HCT116 (cell line): ENCODE measurements around the gene ZSWIM4.

Experiments
- CTCF ChIP-seq, 3 experiments: fragments of 200-600 bp in 1 of 3; sonication (generic) in 1 of 3; IDR thresholded peaks in 2 of 3; conservative IDR thresholded peaks in 1 of 3; 2 replicates each; pipeline ENCODE4 v1.5.1; 2012 to 2017; ENCODE audit warnings: low read depth in 2 of 3, low read length in 2 of 3, antibody characterized with exemption in 1 of 3, borderline replicate concordance in 1 of 3, control low read depth in 1 of 3, mild to moderate bottlenecking in 1 of 3, mixed read lengths in 1 of 3, mixed run types in 1 of 3, moderate library complexity in 1 of 3; ENCODE audit not compliant: insufficient read depth in 1 of 3
- EZH2 ChIP-seq: fragments of 200-600 bp; sonication (generic); IDR thresholded peaks from 2 replicates; pipeline ENCODE4 v1.6.1; 2017; ENCODE audit warnings: antibody characterized with exemption, mixed run types
- EZH2phosphoT487 ChIP-seq: fragments of 200-600 bp; IDR thresholded peaks from 2 replicates; pipeline ENCODE4 v1.6.1; 2018; ENCODE audit warnings: antibody characterized with exemption, borderline replicate concordance
- FOSL1 ChIP-seq: IDR thresholded peaks from 2 replicates; pipeline ENCODE4 v1.6.1; 2012; ENCODE audit warnings: low read depth
- POLR2A ChIP-seq: IDR thresholded peaks from 2 replicates; pipeline ENCODE4 v1.7.0; 2011; ENCODE audit warnings: borderline replicate concordance; ENCODE audit not compliant: insufficient read depth, insufficient read length; ENCODE audit errors: extremely low read depth
- POLR2AphosphoS5 ChIP-seq: IDR thresholded peaks from 2 replicates; pipeline ENCODE4 v1.6.1; 2011; ENCODE audit warnings: mild to moderate bottlenecking, low read depth, low read length, moderate library complexity
- REST ChIP-seq: IDR thresholded peaks from 2 replicates; pipeline ENCODE4 v1.6.1; 2012; ENCODE audit warnings: low read depth
- SIN3A ChIP-seq: IDR thresholded peaks from 2 replicates; pipeline ENCODE4 v1.6.1; 2012; ENCODE audit warnings: low read depth
- SRF ChIP-seq: IDR thresholded peaks from 2 replicates; pipeline ENCODE4 v1.6.1; 2012; ENCODE audit warnings: low read depth
- YY1 ChIP-seq: IDR thresholded peaks from 2 replicates; pipeline ENCODE4 v1.6.1; 2011; ENCODE audit warnings: low read length, low read depth, moderate library complexity, mild to moderate bottlenecking; ENCODE audit not compliant: insufficient replicate concordance; ENCODE audit errors: extremely low read depth
- ZFX ChIP-seq: fragments of 450-650 bp; IDR thresholded peaks from 2 replicates; pipeline ENCODE4 v1.6.1; 2017
- ZNF274 ChIP-seq: fragments of 200-500 bp; sonication (Bioruptor generic); IDR thresholded peaks from 2 replicates; pipeline ENCODE4 v1.6.1; 2014; ENCODE audit warnings: mild to moderate bottlenecking, low read depth, low read length, inconsistent platforms

GRCh38 chr19:13778847-13779246 lies 16.4 kb upstream of the ZSWIM4 start:
- TF ChIP-seq CTCF (IDR thresholded peaks at IDR 0.05 in 2 of 3, conservative IDR thresholded peaks at IDR 0.05 in 1 of 3; ENCODE audit: borderline replicate concordance in 1 of 3, insufficient read depth in 1 of 3, low read depth in 2 of 3, low read length in 2 of 3) (no peak), POLR2A (no peak), FOSL1 (no peak), ZFX (no peak), EZH2 (no peak), ZNF274 (no peak), POLR2AphosphoS5 (no peak), EZH2phosphoT487 (no peak), SIN3A (no peak), SRF (no peak), REST (no peak), YY1 (no peak)
